Caco-2 (cell line): ENCODE results near the gene HLA-F. TPM values are rescaled to one million over a fixed set of nuclear protein-coding genes. Genes with fewer than 3 reads are reported as not detected.

Experiments used
- BruUV-seq: library from RNA; stranded (reverse); fragments of 400-500 nt; replicated peaks from 2 replicates; lab custom pipeline; 2021; lab: Mats Ljungman, UMichigan
- CTCF ChIA-PET: fragments of 300-600 bp; sonication (Branson Sonifier 250); formaldehyde crosslinking; loops from one replicate; lab custom pipeline; 2022; ENCODE audit warnings: antibody characterized with exemption; lab: Charles Lee
- POLR2A ChIA-PET: fragments of 300-600 bp; sonication (Branson Sonifier 250); formaldehyde crosslinking; loops from one replicate; lab custom pipeline; 2022; ENCODE audit warnings: antibody characterized with exemption; lab: Charles Lee
- DNase-seq, 2 experiments: peaks; one replicate each; pipeline versions ENCODE4 v3.0.0 to v3.0.0-alpha.2; 2020 to 2022
- H3K27me3 ChIP-seq: replicated peaks from 2 replicates; pipeline ENCODE4 v1.6.0; 2011; ENCODE audit warnings: low read length; ENCODE audit not compliant: control insufficient read depth, insufficient read depth
- H3K36me3 ChIP-seq: 2 replicates; pipeline ENCODE4 v1.5.1; 2011; ENCODE audit warnings: low read length; ENCODE audit not compliant: control insufficient read depth, insufficient read depth
- H3K4me1 ChIP-seq: fragments of 250-450 bp; sonication (Bioruptor Pico); 2 replicates; pipeline ENCODE4 v1.5.1; 2020; ENCODE audit warnings: mild to moderate bottlenecking
- H3K4me3 ChIP-seq: 2 replicates; pipeline ENCODE4 v1.5.1; 2011; ENCODE audit warnings: low read depth, mild to moderate bottlenecking, control low read depth, low read length
- H3K9me3 ChIP-seq: fragments of 250-450 bp; sonication (Bioruptor Pico); 2 replicates; pipeline ENCODE4 v1.5.1; 2020; ENCODE audit warnings: mild to moderate bottlenecking, moderate library complexity
- H3K27ac Mint-ChIP-seq: one replicate; pipeline ENCODE4 v1.8.0; 2022; ENCODE audit warnings: mixed read lengths; ENCODE audit not compliant: unreplicated experiment
- H3K27me3 Mint-ChIP-seq: one replicate; pipeline ENCODE4 v1.8.0; 2022; ENCODE audit warnings: mixed read lengths; ENCODE audit not compliant: insufficient read depth, unreplicated experiment
- H3K36me3 Mint-ChIP-seq: one replicate; pipeline ENCODE4 v1.8.0; 2022; ENCODE audit warnings: mild to moderate bottlenecking, mixed read lengths; ENCODE audit not compliant: insufficient read depth, unreplicated experiment
- H3K4me1 Mint-ChIP-seq: one replicate; pipeline ENCODE4 v1.8.0; 2022; ENCODE audit warnings: low read depth, mixed read lengths; ENCODE audit not compliant: unreplicated experiment
- H3K4me3 Mint-ChIP-seq: one replicate; pipeline ENCODE4 v1.8.0; 2022; ENCODE audit warnings: mild to moderate bottlenecking, moderate library complexity, mixed read lengths; ENCODE audit not compliant: unreplicated experiment
- H3K9me3 Mint-ChIP-seq: one replicate; pipeline ENCODE4 v1.8.0; 2022; ENCODE audit warnings: mixed read lengths; ENCODE audit not compliant: unreplicated experiment
- CTCF ChIP-seq, 2 experiments: fragments of 200-600 bp in 1 of 2; IDR thresholded peaks; 1 replicate in 1 of 2; 2 replicates in 1 of 2; pipeline versions ENCODE4 v1.5.1 to v1.8.0; 2011 to 2022; ENCODE audit warnings: antibody characterized with exemption in 1 of 2, control low read depth in 1 of 2, inconsistent platforms in 1 of 2, low read depth in 1 of 2, low read length in 1 of 2, mild to moderate bottlenecking in 1 of 2, moderate library complexity in 1 of 2; ENCODE audit not compliant: insufficient read depth in 1 of 2, severe bottlenecking in 1 of 2, unreplicated experiment in 1 of 2
- intact Hi-C: fragments of 100-400 bp; cut with micrococcal nuclease; formaldehyde crosslinking; loops from one replicate; pipeline ENCODE4 v1.10.0; 2022; ENCODE audit not compliant: unreplicated experiment
- total RNA-seq: library from RNA; stranded (reverse); gene quantifications from 2 replicates; pipeline ENCODE4 v1.2.3, GENCODE V29; 2022

The HLA-F gene
- total RNA-seq, 1 experiment from 2014 or later = 4.7 TPM

GRCh38 chr6:29736563-29736962 lies 13.3 kb downstream of the HLA-F start:
- intact Hi-C loops = no loop called here
- no TSS peak for BruUV-seq

DNA sequence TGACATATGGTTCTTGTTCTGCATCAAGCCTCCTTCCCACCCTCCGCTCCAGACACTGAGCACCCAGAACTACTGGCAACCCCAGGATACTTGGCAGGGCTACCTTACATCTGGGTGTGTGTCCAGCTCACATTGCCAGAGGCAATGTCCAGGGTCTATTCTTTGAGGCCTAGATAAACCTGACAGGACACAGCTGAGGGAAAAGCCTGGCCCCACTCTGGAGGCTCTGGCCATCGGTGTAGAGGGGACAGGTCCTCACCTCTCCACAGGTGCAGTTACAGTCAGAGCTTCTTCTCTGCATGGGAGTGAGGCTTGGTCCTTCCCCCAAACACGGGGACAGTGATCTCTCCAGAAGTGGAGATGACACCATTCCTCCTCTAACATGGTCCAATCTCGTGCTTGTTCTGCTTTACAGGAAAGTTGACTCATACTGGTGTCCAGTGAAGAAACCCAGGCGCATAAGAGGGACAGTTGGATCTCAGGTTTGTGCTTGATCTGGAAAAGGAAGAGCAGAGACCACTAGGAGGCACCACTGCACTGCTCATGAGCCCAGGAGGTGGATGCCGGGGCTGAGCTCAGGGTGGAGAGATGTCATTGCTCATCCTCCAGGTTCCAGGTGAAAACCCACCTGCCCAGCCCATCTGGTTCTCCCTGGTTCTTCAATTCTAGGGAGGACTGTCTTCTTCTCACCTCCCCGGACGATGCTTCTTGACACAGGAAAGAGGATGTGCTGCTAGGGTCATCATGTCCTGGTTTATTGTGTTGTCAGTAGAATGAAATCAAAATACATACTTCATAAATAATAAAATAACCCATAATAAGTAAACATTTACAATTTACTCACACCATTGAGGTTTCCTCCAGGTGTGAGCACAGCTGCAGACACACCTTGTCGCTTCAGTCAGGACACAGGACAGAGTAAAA lies 14.7 kb downstream of the HLA-F start:
- ChIA-PET CTCF (interaction anchor here (1.0 to 1.4 kb wide), 7 partner anchors 11 to 100 kb away, joined by 3 to 17 read pairs (median 4); no protein-coding TSS in a partner anchor), POLR2A (no interaction called here)
- H3K9me3 Mint-ChIP-seq = no peaks in the 10 kb centered on the region
- H3K27me3 Mint-ChIP-seq = peaks cover 3% of the 10 kb centered on the region
- H3K4me1 Mint-ChIP-seq = no peaks in the 10 kb centered on the region
- no peaks in the 10 kb centered on the region for H3K36me3 Mint-ChIP-seq
- no peaks in the 10 kb centered on the region for H3K36me3 ChIP-seq
- intact Hi-C loops = loop anchor here (1.0 kb wide), 2 partner anchors 15 to 97 kb away; no protein-coding TSS in a partner anchor
- H3K4me3 Mint-ChIP-seq = no peak overlapping the region
- H3K4me3 ChIP-seq = no peak overlapping the region
- no peaks in the 10 kb centered on the region for H3K9me3 ChIP-seq
- H3K4me1 ChIP-seq = no peaks in the 10 kb centered on the region
- no TSS peak for BruUV-seq
- H3K27ac Mint-ChIP-seq = no peak overlapping the region
- H3K27me3 ChIP-seq = no peaks in the 10 kb centered on the region
- DNase-seq = peak; percentile 66 to 72
- TF ChIP-seq CTCF (IDR thresholded peaks at IDR 0.05; ENCODE audit: insufficient read depth in 1 of 2, low read depth in 1 of 2, low read length in 1 of 2, severe bottlenecking in 1 of 2, unreplicated experiment in 1 of 2) = peak; percentile 75 to 81

More at GRCh38 chr6:29736563-29736962, 13.3 kb downstream of the HLA-F start:
- H3K27me3 ChIP-seq = no peaks in the 10 kb centered on the region
- Mint-ChIP-seq H3K27me3 (peaks cover 3% of the 10 kb centered on the region), H3K4me1 (no peaks in the 10 kb centered on the region), H3K36me3 (no peaks in the 10 kb centered on the region), H3K27ac (no peak overlapping the region), H3K9me3 (no peaks in the 10 kb centered on the region), H3K4me3 (no peak overlapping the region)
- H3K4me3 ChIP-seq = no peak overlapping the region
- DNase-seq = no peak
- no peaks in the 10 kb centered on the region for H3K36me3 ChIP-seq
- POLR2A ChIA-PET = no interaction called here
- CTCF ChIA-PET = no interaction called here
- H3K4me1 ChIP-seq = no peaks in the 10 kb centered on the region
- TF ChIP-seq CTCF (IDR thresholded peaks at IDR 0.05; ENCODE audit: insufficient read depth in 1 of 2, low read depth in 1 of 2, low read length in 1 of 2, severe bottlenecking in 1 of 2, unreplicated experiment in 1 of 2) = no peak
- H3K9me3 ChIP-seq = no peaks in the 10 kb centered on the region

GRCh38 chr6:29739136-29739881 lies 16.1 kb downstream of the HLA-F start:
- no peaks in the 10 kb centered on the region for H3K36me3 Mint-ChIP-seq
- Histone ChIP-seq H3K36me3 (no peaks in the 10 kb centered on the region), H3K4me3 (no peak overlapping the region), H3K9me3 (no peaks in the 10 kb centered on the region), H3K27me3 (no peaks in the 10 kb centered on the region), H3K4me1 (no peaks in the 10 kb centered on the region)
- DNase-seq = no peak
- H3K27me3 Mint-ChIP-seq = peaks cover 3% of the 10 kb centered on the region
- ChIA-PET CTCF (no interaction called here), POLR2A (no interaction called here)
- no TSS peak for BruUV-seq
- H3K9me3 Mint-ChIP-seq = no peaks in the 10 kb centered on the region
- no peak overlapping the region for H3K4me3 Mint-ChIP-seq
- intact Hi-C loops = no loop called here
- no peak for TF ChIP-seq CTCF (IDR thresholded peaks at IDR 0.05; ENCODE audit: insufficient read depth in 1 of 2, low read depth in 1 of 2, low read length in 1 of 2, severe bottlenecking in 1 of 2, unreplicated experiment in 1 of 2)
- H3K27ac Mint-ChIP-seq = no peak overlapping the region
- no peaks in the 10 kb centered on the region for H3K4me1 Mint-ChIP-seq
